CD8-positive, alpha-beta memory T cell (primary cell): ENCODE data around the gene TMEM98. TPM values are rescaled to one million over a fixed set of nuclear protein-coding genes. Genes with fewer than 3 reads are reported as not detected.
"Not testable (repeated sequence)": the region's sequence is repeated elsewhere in the genome, so short reads cannot be mapped to it uniquely, and the experiment has no call there.

Source experiments
- CTCF ChIA-PET: fragments of 350-600 bp; sonication (Branson Sonifier 250); formaldehyde crosslinking; loops from one replicate; lab custom pipeline; 2021; ENCODE audit warnings: antibody characterized with exemption; lab: Charles Lee
- POLR2A ChIA-PET: fragments of 350-600 bp; sonication (Branson Sonifier 250); formaldehyde crosslinking; loops from one replicate; lab custom pipeline; 2021; ENCODE audit warnings: antibody characterized with exemption; lab: Charles Lee
- DNase-seq, 5 donors: peaks; one replicate each; pipeline versions ENCODE4 v3.0.0 to v3.0.0-alpha.2; 2020 to 2022; ENCODE audit warnings: mixed read lengths in 1 of 5
- H3K27ac ChIP-seq: one replicate; pipeline ENCODE4 v1.7.0; 2013; ENCODE audit warnings: low read depth, mild to moderate bottlenecking, low read length, moderate library complexity
- H3K27me3 ChIP-seq: 2 replicates; pipeline ENCODE4 v1.7.0; 2013; ENCODE audit warnings: low read length, mild to moderate bottlenecking; ENCODE audit not compliant: insufficient read depth, poor library complexity, severe bottlenecking
- H3K36me3 ChIP-seq: 2 replicates; pipeline ENCODE4 v1.7.0; 2013; ENCODE audit warnings: mild to moderate bottlenecking, low read length, moderate library complexity; ENCODE audit not compliant: insufficient read depth
- H3K4me1 ChIP-seq: 2 replicates; pipeline ENCODE4 v1.7.0; 2013; ENCODE audit warnings: mild to moderate bottlenecking, low read length, moderate library complexity; ENCODE audit not compliant: insufficient read depth
- H3K4me3 ChIP-seq: 2 replicates; pipeline ENCODE4 v1.7.0; 2013; ENCODE audit warnings: mild to moderate bottlenecking, low read length
- H3K9me3 ChIP-seq: 2 replicates; pipeline ENCODE4 v1.7.0; 2013; ENCODE audit warnings: mild to moderate bottlenecking, low read length
- H3K27ac Mint-ChIP-seq, 8 donors: one replicate each; pipeline ENCODE4 v1.8.0; 2020 to 2021; ENCODE audit warnings: mixed read lengths in 8 of 8, mild to moderate bottlenecking in 6 of 8, inconsistent platforms in 3 of 8, moderate library complexity in 3 of 8
- H3K27me3 Mint-ChIP-seq, 2 donors: one replicate each; pipeline ENCODE4 v1.8.0; 2020 to 2021; ENCODE audit warnings: mixed read lengths in 2 of 2, mild to moderate bottlenecking in 1 of 2, moderate library complexity in 1 of 2
- H3K36me3 Mint-ChIP-seq, 3 donors: one replicate each; pipeline ENCODE4 v1.8.0; 2020 to 2021; ENCODE audit warnings: mixed read lengths in 3 of 3, inconsistent platforms in 1 of 3, mild to moderate bottlenecking in 1 of 3
- H3K4me1 Mint-ChIP-seq, 3 donors: one replicate each; pipeline ENCODE4 v1.8.0; 2020 to 2021; ENCODE audit warnings: mixed read lengths in 3 of 3, inconsistent platforms in 1 of 3, mild to moderate bottlenecking in 1 of 3
- H3K4me3 Mint-ChIP-seq, 7 donors: one replicate each; pipeline ENCODE4 v1.8.0; 2020 to 2021; ENCODE audit warnings: mixed read lengths in 7 of 7, mild to moderate bottlenecking in 6 of 7, moderate library complexity in 4 of 7, inconsistent platforms in 2 of 7
- H3K9me3 Mint-ChIP-seq, 5 donors: one replicate each; pipeline ENCODE4 v1.8.0; 2020 to 2022; ENCODE audit warnings: mixed read lengths in 5 of 5, mild to moderate bottlenecking in 3 of 5, moderate library complexity in 2 of 5, inconsistent platforms in 1 of 5
- polyA plus RNA-seq: library from polyadenylated mRNA; unstranded; fragments of 300-500 nt; fragmentation: Illumina TruSeq; gene quantifications from one replicate; pipeline ENCODE4 v1.2.3, GENCODE V29; 2021
- total RNA-seq, 2 experiments: library from RNA; stranded (reverse); gene quantifications; one replicate each; pipeline ENCODE4 v1.2.3, GENCODE V29; 2021

The TMEM98 gene
- total and polyA plus RNA-seq, 3 experiments from 2014 or later: 0.22 to 0.26 TPM; not detected in 1

- H3K36me3 Mint-ChIP-seq: no peaks in the 10 kb centered on the region
Measured at GRCh38 chr17:32916134-32916533, 11.8 kb upstream of the TMEM98 start.

GRCh38 chr17:32917081-32917480, 10.9 kb upstream of the TMEM98 start:
- Histone ChIP-seq H3K4me1 (no peaks in the 10 kb centered on the region), H3K9me3 (no peaks in the 10 kb centered on the region), H3K4me3 (no peak overlapping the region), H3K36me3 (no peaks in the 10 kb centered on the region), H3K27me3 (no peaks in the 10 kb centered on the region), H3K27ac (no peak overlapping the region)
- H3K36me3 Mint-ChIP-seq: no peaks in the 10 kb centered on the region
- H3K4me3 Mint-ChIP-seq: no peak overlapping the region
- H3K4me1 Mint-ChIP-seq: peaks cover 0 to 5% (median 2%) of the 10 kb centered on the region in 3 donors
- DNase-seq: no peak
- ChIA-PET POLR2A (no interaction called here), CTCF (interaction anchor here (2.1 kb wide), 1 partner anchor 40 kb away, joined by 5 read pairs; the partner anchor contains the start of gene MYO1D)
- H3K27me3 Mint-ChIP-seq: peaks cover 0 to 4% of the 10 kb centered on the region in 2 donors
- H3K9me3 Mint-ChIP-seq: peaks cover 0 to 4% (median 0%) of the 10 kb centered on the region in 5 donors
- H3K27ac Mint-ChIP-seq: no peak overlapping the region

More at GRCh38 chr17:32916134-32916533, 11.8 kb upstream of the TMEM98 start:
- peaks cover 0 to 4% (median 0%) of the 10 kb centered on the region in 5 donors for H3K9me3 Mint-ChIP-seq
- no peaks in the 10 kb centered on the region for H3K4me1 ChIP-seq
- H3K27me3 Mint-ChIP-seq: peaks cover 0 to 4% of the 10 kb centered on the region in 2 donors
- no peaks in the 10 kb centered on the region for H3K27me3 ChIP-seq
- H3K36me3 ChIP-seq: no peaks in the 10 kb centered on the region
- H3K4me1 Mint-ChIP-seq: peaks cover 0 to 5% (median 2%) of the 10 kb centered on the region in 3 donors
- no peak overlapping the region for H3K4me3 Mint-ChIP-seq
- H3K27ac Mint-ChIP-seq: peak overlapping the region in 1 of 8 donors; percentile 46
- no peak overlapping the region for H3K4me3 ChIP-seq
- CTCF ChIA-PET: interaction anchor here (2.1 to 2.9 kb wide), 2 partner anchors 20 to 39 kb away, joined by 5 to 9 read pairs; partner anchors contain the start of gene MYO1D
- H3K27ac ChIP-seq: no peak overlapping the region
- POLR2A ChIA-PET: no interaction called here
- no peaks in the 10 kb centered on the region for H3K9me3 ChIP-seq
- no peak for DNase-seq

GRCh38 chr17:32917842-32918241, 10.1 kb upstream of the TMEM98 start:
- H3K27ac ChIP-seq: no peak overlapping the region
- H3K36me3 ChIP-seq: no peaks in the 10 kb centered on the region
- CTCF ChIA-PET: no interaction called here
- peaks cover 0 to 4% (median 0%) of the 10 kb centered on the region in 5 donors for H3K9me3 Mint-ChIP-seq
- DNase-seq: no peak
- H3K27ac Mint-ChIP-seq: peak overlapping the region in 1 of 8 donors; percentile 86
- H3K27me3 ChIP-seq: no peaks in the 10 kb centered on the region
- H3K4me3 ChIP-seq: no peak overlapping the region
- H3K36me3 Mint-ChIP-seq: no peaks in the 10 kb centered on the region
- no peaks in the 10 kb centered on the region for H3K9me3 ChIP-seq
- peaks cover 0 to 4% of the 10 kb centered on the region in 2 donors for H3K27me3 Mint-ChIP-seq
- H3K4me1 ChIP-seq: no peaks in the 10 kb centered on the region
- POLR2A ChIA-PET: no interaction called here
- no peak overlapping the region for H3K4me3 Mint-ChIP-seq
- H3K4me1 Mint-ChIP-seq: peaks cover 0 to 5% (median 2%) of the 10 kb centered on the region in 3 donors

- H3K4me1 ChIP-seq, DNase-seq, H3K36me3 Mint-ChIP-seq, H3K27ac ChIP-seq, H3K27me3 Mint-ChIP-seq, POLR2A ChIA-PET, H3K4me1 Mint-ChIP-seq, H3K9me3 Mint-ChIP-seq, H3K4me3 ChIP-seq, H3K9me3 ChIP-seq, H3K27me3 ChIP-seq, H3K4me3 Mint-ChIP-seq, H3K36me3 ChIP-seq: not testable (repeated sequence)
- peak overlapping the region in 1 of 8 donors; percentile 43 for H3K27ac Mint-ChIP-seq
- CTCF ChIA-PET: interaction anchor here (1.1 kb wide), 1 partner anchor 10 kb away, joined by 4 read pairs; no protein-coding TSS in a partner anchor
Measured at GRCh38 chr17:32919876-32920275, 8.1 kb upstream of the TMEM98 start.

- Mint-ChIP-seq H3K27ac (no peak overlapping the region), H3K9me3 (no peaks in the 10 kb centered on the region), H3K4me3 (no peak overlapping the region), H3K27me3 (peaks cover 0 to 5% of the 10 kb centered on the region in 2 donors), H3K36me3 (no peaks in the 10 kb centered on the region), H3K4me1 (peaks cover 0 to 5% (median 2%) of the 10 kb centered on the region in 3 donors)
- POLR2A ChIA-PET: no interaction called here
- Histone ChIP-seq H3K4me1 (no peaks in the 10 kb centered on the region), H3K36me3 (no peaks in the 10 kb centered on the region), H3K4me3 (no peak overlapping the region), H3K27me3 (no peaks in the 10 kb centered on the region), H3K9me3 (no peaks in the 10 kb centered on the region), H3K27ac (no peak overlapping the region)
- no peak for DNase-seq
- CTCF ChIA-PET: interaction anchor here (1.1 kb wide), 1 partner anchor 10 kb away, joined by 4 read pairs; no protein-coding TSS in a partner anchor
Measured at GRCh38 chr17:32920293-32920692, 7.7 kb upstream of the TMEM98 start.

GRCh38 chr17:32921017-32921416, 6.9 kb upstream of the TMEM98 start:
- H3K4me3 Mint-ChIP-seq: peak overlapping the region in 1 of 7 donors; percentile 54
- H3K9me3 Mint-ChIP-seq: no peaks in the 10 kb centered on the region
- no peaks in the 10 kb centered on the region for H3K36me3 Mint-ChIP-seq
- no peaks in the 10 kb centered on the region for H3K9me3 ChIP-seq
- DNase-seq: no peak
- no peaks in the 10 kb centered on the region for H3K4me1 ChIP-seq
- H3K27me3 Mint-ChIP-seq: peaks cover 0 to 12% of the 10 kb centered on the region in 2 donors
- POLR2A ChIA-PET: no interaction called here
- peaks cover 0 to 3% (median 1%) of the 10 kb centered on the region in 3 donors for H3K4me1 Mint-ChIP-seq
- no peak overlapping the region for H3K4me3 ChIP-seq
- CTCF ChIA-PET: no interaction called here
- no peak overlapping the region for H3K27ac Mint-ChIP-seq
- H3K27me3 ChIP-seq: no peaks in the 10 kb centered on the region
- H3K27ac ChIP-seq: no peak overlapping the region
- no peaks in the 10 kb centered on the region for H3K36me3 ChIP-seq

GRCh38 chr17:32923905-32924304, 4.0 kb upstream of the TMEM98 start:
- peaks cover 5 to 25% of the 10 kb centered on the region in 2 donors for H3K27me3 Mint-ChIP-seq
- H3K9me3 ChIP-seq, H3K4me3 Mint-ChIP-seq, H3K36me3 ChIP-seq, CTCF ChIA-PET, POLR2A ChIA-PET, H3K36me3 Mint-ChIP-seq, H3K27ac Mint-ChIP-seq, H3K4me3 ChIP-seq, H3K4me1 ChIP-seq, H3K9me3 Mint-ChIP-seq, H3K27ac ChIP-seq, DNase-seq, H3K4me1 Mint-ChIP-seq: not testable (repeated sequence)
- peaks cover 11% of the 10 kb centered on the region for H3K27me3 ChIP-seq

GRCh38 chr17:32926183-32926582, 1.8 kb upstream of the TMEM98 start:
- Mint-ChIP-seq H3K36me3 (no peaks in the 10 kb centered on the region), H3K27ac (no peak overlapping the region), H3K4me1 (peaks cover 0 to 6% (median 0%) of the 10 kb centered on the region in 3 donors), H3K9me3 (no peaks in the 10 kb centered on the region), H3K4me3 (no peak overlapping the region), H3K27me3 (peaks cover 15 to 37% of the 10 kb centered on the region in 2 donors)
- Histone ChIP-seq H3K27me3 (peaks cover 16% of the 10 kb centered on the region), H3K4me1 (peaks cover 3% of the 10 kb centered on the region), H3K27ac (no peak overlapping the region), H3K9me3 (no peaks in the 10 kb centered on the region), H3K4me3 (no peak overlapping the region), H3K36me3 (no peaks in the 10 kb centered on the region)
- ChIA-PET POLR2A (no interaction called here), CTCF (no interaction called here)
- no peak for DNase-seq
